Adrenal gland (tissue), 5 donors: ENCODE measurements around the gene LIMK2.

Source experiments
- POLR2A ChIP-seq, 2 donors: fragments of 450-650 bp; IDR thresholded peaks; one replicate each; pipeline ENCODE4 v1.6.1; 2017; ENCODE audit warnings: antibody characterized with exemption in 2 of 2, mild to moderate bottlenecking in 2 of 2, moderate library complexity in 1 of 2
- TF ChIP-seq, protein P1 (sequence below), 6 experiments: fragments of 450-650 bp in 4 of 6; fragments of 200-600 bp in 2 of 6; sonication (generic) in 1 of 6; IDR thresholded peaks; 1 replicate in 5 of 6; 2 replicates in 1 of 6; pipeline versions ENCODE4 v1.5.1 to v1.8.0; 2016 to 2021; ENCODE audit warnings: antibody characterized with exemption in 6 of 6, mild to moderate bottlenecking in 2 of 6, moderate library complexity in 1 of 6
- donor health status: DM: no; HTN: no; CAD: no.

DNA sequence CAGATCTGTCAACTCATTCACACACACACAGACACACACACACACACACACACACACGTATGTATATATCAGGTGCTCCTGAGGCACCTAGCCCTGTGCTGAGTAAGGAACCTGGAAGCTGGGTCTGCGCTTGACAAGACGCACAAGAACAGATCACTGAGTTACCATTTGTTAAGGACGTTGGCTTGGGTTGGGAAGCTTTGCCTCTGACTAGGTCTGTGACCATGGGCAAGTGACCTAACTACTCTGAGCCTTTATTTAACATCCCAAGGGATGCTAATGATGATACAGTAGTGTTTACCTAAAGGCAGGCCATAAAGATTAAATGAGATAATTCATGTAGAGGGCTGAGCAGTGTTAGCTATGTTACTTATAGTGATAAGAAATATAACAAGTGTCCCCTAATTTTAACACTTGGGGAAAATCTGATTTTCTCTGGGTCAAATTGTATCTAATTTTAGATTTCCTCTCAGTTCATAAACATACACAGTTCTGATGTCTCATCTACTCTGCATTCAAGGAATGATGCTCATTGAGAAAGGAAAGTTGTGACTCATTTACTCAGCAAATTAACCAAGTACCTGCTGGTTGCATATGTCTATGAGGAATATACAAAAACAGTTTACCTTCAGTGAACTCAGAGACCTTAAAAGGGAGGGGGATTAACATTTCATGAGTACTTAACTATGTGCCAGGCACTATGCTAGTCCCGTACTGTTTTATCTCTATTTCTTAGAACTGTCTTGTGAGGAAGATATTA is 38.5 kb upstream of the LIMK2 start:
- TF ChIP-seq, protein P1, sequence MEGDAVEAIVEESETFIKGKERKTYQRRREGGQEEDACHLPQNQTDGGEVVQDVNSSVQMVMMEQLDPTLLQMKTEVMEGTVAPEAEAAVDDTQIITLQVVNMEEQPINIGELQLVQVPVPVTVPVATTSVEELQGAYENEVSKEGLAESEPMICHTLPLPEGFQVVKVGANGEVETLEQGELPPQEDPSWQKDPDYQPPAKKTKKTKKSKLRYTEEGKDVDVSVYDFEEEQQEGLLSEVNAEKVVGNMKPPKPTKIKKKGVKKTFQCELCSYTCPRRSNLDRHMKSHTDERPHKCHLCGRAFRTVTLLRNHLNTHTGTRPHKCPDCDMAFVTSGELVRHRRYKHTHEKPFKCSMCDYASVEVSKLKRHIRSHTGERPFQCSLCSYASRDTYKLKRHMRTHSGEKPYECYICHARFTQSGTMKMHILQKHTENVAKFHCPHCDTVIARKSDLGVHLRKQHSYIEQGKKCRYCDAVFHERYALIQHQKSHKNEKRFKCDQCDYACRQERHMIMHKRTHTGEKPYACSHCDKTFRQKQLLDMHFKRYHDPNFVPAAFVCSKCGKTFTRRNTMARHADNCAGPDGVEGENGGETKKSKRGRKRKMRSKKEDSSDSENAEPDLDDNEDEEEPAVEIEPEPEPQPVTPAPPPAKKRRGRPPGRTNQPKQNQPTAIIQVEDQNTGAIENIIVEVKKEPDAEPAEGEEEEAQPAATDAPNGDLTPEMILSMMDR (IDR thresholded peaks at IDR 0.05) = no peak
- no peak for TF ChIP-seq POLR2A (IDR thresholded peaks at IDR 0.05)
